ENCODE measurements around the gene FGFR4. TPM values are rescaled to one million over a fixed set of nuclear protein-coding genes. Genes with fewer than 3 reads are reported as not detected.

FGFR4 gene
- total RNA-seq, 1 experiment from 2014 or later = 291 TPM

DNA sequence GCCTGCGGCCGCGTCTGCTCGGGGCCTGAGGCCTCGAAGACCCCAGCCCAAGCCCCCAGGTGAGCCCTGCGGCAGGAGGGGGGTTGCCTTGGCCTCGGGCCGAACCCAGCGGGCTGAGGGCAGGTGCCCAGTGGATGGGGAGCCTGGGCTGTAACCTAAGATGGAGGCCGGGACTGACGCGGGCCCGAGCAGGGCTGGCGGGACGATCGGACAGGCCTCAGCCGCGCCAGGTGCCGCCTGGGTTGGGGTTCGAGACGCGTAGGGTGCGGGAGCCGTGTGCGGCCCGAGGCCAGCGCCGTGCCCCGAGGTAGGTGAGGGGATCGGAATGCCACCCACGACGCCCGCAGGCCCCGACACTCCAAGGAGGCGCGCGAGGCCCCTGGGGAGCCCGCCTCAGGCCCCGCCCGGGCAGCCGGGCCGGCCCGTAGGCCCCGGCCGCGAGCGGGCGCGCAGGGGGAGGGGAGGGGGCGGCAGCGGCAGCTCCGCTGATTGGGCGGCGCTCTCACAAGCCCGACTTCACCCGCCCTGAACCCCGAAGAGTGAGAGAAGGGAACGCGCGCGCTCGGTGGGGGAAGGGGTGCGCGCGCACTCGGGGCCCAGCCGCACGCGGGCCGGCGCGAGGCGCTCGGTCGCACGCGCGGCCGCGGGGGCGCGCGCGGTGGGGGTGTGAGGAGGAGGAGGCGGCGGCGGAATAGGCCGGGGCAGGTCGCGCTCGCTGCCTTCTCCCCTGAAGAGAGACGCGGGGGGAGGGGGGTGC lies 46.6 kb downstream of the FGFR4 start, which contains the start of gene NSD1:
Gene NSD1 (plus strand): TSS at position 678 of the 757 bp plus-strand sequence. CDS start 1,331 bp downstream, outside the sequence.
- Mint-ChIP-seq H3K4me3 (ENCODE audit: low read depth, unreplicated experiment) (peak within 1 kb of the TSS; percentile 91), H3K27ac (ENCODE audit: unreplicated experiment) (peak within 1 kb of the TSS; percentile 63), H3K27me3 (ENCODE audit: unreplicated experiment) (no peaks in the 10 kb centered on the region), H3K4me1 (ENCODE audit: low read depth, unreplicated experiment) (peaks cover 20% of the 10 kb centered on the region), H3K36me3 (ENCODE audit: insufficient read depth, unreplicated experiment) (peaks cover 42% of the 10 kb centered on the region), H3K9me3 (ENCODE audit: low read depth, unreplicated experiment) (no peaks in the 10 kb centered on the region)
- BruUV-seq (replicated peaks) = no TSS peak
- peak; percentile 85 for DNase-seq
- no peak for TF ChIP-seq CTCF (IDR thresholded peaks at IDR 0.05; ENCODE audit: unreplicated experiment)
- CTCF ChIA-PET = no interaction called here
- intact Hi-C loops (cut with micrococcal nuclease; ENCODE audit: unreplicated experiment) = no loop called here

DNA sequence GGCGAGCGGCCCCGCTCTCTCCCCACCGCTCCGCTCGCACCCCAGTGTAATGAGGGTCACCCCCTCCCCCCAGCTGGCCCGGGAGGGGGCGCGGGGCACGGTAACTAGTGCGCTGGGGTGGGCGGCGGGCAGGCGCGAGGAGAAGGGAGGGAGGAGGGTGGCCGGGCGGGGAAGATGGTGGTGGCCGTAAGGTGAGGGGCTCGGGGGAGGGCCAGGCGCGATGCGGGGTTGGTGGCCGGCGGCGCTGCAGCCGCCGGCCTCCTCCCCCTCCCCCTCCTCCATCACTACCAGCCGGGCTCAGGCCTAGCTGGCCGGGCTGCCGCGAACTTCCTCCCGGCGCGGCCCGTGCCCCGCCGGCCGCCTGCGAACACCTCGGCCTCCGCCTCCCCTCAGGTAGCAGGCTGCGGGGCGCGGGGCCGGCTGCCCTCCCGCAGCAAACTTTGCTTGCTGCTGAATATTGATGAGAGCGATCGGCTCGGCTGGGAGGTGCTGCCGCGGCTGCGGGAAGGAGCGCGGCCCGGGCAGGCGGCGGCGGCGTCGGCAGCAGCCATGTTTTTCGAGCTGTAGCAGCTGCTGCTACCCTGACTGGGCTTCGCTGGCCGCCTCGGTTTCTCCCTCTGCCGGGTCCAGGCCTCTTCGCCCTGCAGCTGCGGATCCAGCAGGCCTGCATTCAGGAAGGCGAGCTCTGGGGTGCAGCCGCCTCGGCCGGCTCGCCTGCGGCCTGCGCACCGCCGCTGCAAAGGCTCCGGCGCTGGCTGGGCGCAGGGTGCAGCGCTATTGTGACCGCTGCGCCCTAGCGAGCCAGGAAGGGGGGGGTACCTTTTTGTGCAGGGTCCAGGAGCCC lies 47.4 kb downstream of the FGFR4 start:
- CTCF ChIA-PET = interaction anchor here (1.2 kb wide), 1 partner anchor 20 kb away, joined by 4 read pairs; no protein-coding TSS in a partner anchor
- TF ChIP-seq CTCF (IDR thresholded peaks at IDR 0.05; ENCODE audit: unreplicated experiment) = no peak
- no peaks in the 10 kb centered on the region for H3K9me3 Mint-ChIP-seq (ENCODE audit: low read depth, unreplicated experiment)
- BruUV-seq (replicated peaks) = no TSS peak
- DNase-seq = peak; percentile 49
- H3K4me1 Mint-ChIP-seq (ENCODE audit: low read depth, unreplicated experiment) = peaks cover 15% of the 10 kb centered on the region
- peak overlapping the region; percentile 91 for H3K4me3 Mint-ChIP-seq (ENCODE audit: low read depth, unreplicated experiment)
- peak overlapping the region; percentile 63 for H3K27ac Mint-ChIP-seq (ENCODE audit: unreplicated experiment)
- H3K27me3 Mint-ChIP-seq (ENCODE audit: unreplicated experiment) = no peaks in the 10 kb centered on the region
- H3K36me3 Mint-ChIP-seq (ENCODE audit: insufficient read depth, unreplicated experiment) = peaks cover 47% of the 10 kb centered on the region
- intact Hi-C loops (cut with micrococcal nuclease; ENCODE audit: unreplicated experiment) = no loop called here

DNA sequence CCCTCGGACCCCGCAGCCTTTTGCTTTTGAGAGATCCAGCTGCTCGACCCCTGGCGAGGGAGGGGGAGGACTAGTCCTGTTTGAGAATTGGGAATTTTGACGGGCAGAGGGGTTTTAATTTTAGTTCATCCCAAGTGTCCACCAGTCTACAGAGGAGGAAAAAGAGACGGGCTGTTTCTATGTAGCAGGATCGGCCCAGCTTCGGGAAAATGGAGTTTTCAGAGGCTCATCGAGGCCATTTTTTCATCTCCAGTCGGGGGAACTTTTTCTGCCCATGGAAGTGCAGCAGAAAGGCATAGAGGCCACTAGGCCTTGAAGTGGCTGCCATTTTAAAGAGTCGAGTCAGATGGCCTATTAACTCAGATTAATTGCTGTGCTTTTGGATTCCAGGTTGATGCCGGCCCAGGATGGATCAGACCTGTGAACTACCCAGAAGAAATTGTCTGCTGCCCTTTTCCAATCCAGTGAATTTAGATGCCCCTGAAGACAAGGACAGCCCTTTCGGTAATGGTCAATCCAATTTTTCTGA lies 48.0 kb downstream of the FGFR4 start:
- intact Hi-C loops (cut with micrococcal nuclease; ENCODE audit: unreplicated experiment) = no loop called here

More for the DNA sequence above, 48.0 kb downstream of the FGFR4 start:
- peak overlapping the region; percentile 63 for H3K27ac Mint-ChIP-seq (ENCODE audit: unreplicated experiment)
- no peaks in the 10 kb centered on the region for H3K9me3 Mint-ChIP-seq (ENCODE audit: low read depth, unreplicated experiment)
- CTCF ChIA-PET = interaction anchor here (1.2 kb wide), 1 partner anchor 19 kb away, joined by 4 read pairs; no protein-coding TSS in a partner anchor
- TF ChIP-seq CTCF (IDR thresholded peaks at IDR 0.05; ENCODE audit: unreplicated experiment) = no peak
- peaks cover 15% of the 10 kb centered on the region for H3K4me1 Mint-ChIP-seq (ENCODE audit: low read depth, unreplicated experiment)
- no TSS peak for BruUV-seq (replicated peaks)
- no peaks in the 10 kb centered on the region for H3K27me3 Mint-ChIP-seq (ENCODE audit: unreplicated experiment)
- H3K36me3 Mint-ChIP-seq (ENCODE audit: insufficient read depth, unreplicated experiment) = peaks cover 50% of the 10 kb centered on the region
- H3K4me3 Mint-ChIP-seq (ENCODE audit: low read depth, unreplicated experiment) = peak overlapping the region; percentile 91
- no peak for DNase-seq

Data from Calu3 (cell line).